OCI-LY7 (cell line): ENCODE measurements around the gene DPM1. TPM values are rescaled to one million over a fixed set of nuclear protein-coding genes. Genes with fewer than 3 reads are reported as not detected.

Experiments used
- BruUV-seq: library from RNA; stranded (reverse); fragments of 400-500 nt; replicated peaks from 2 replicates; lab custom pipeline; 2021; lab: Mats Ljungman, UMichigan
- CTCF ChIA-PET: fragments of 300-600 bp; sonication (Branson Sonifier 250); formaldehyde crosslinking; loops from one replicate; lab custom pipeline; 2022; ENCODE audit warnings: antibody characterized with exemption; ENCODE audit not compliant: unreplicated experiment; lab: Charles Lee
- POLR2A ChIA-PET: fragments of 300-600 bp; sonication (Branson Sonifier 250); formaldehyde crosslinking; loops from one replicate; lab custom pipeline; 2022; ENCODE audit warnings: antibody characterized with exemption; lab: Charles Lee
- DNase-seq: peaks from one replicate; pipeline ENCODE4 v3.0.0-alpha.2; 2015; ENCODE audit warnings: low spot score
- H2AFZ ChIP-seq: fragments of 200-600 bp; sonication (generic), shearing (Covaris generic); 2 replicates; pipeline ENCODE4 v1.6.1; 2014; ENCODE audit warnings: mild to moderate bottlenecking, antibody characterized with exemption, low read length, moderate library complexity
- H3K27ac ChIP-seq: fragments of 200-600 bp; sonication (generic); 2 replicates; pipeline ENCODE4 v1.5.1; 2014; ENCODE audit warnings: mixed run types, low read depth, mild to moderate bottlenecking, moderate library complexity, low read length, inconsistent platforms; ENCODE audit not compliant: poor library complexity, severe bottlenecking
- H3K36me3 ChIP-seq: fragments of 200-600 bp; sonication (generic); 2 replicates; pipeline ENCODE4 v1.6.1; 2014; ENCODE audit warnings: mild to moderate bottlenecking, antibody characterized with exemption, low read length, moderate library complexity, mixed read lengths; ENCODE audit not compliant: insufficient read depth
- H3K4me1 ChIP-seq: fragments of 200-600 bp; sonication (generic); 2 replicates; pipeline ENCODE4 v1.5.1; 2014; ENCODE audit warnings: mild to moderate bottlenecking, low read length; ENCODE audit not compliant: insufficient read depth, poor library complexity, severe bottlenecking
- H3K4me2 ChIP-seq: fragments of 200-600 bp; sonication (generic); 2 replicates; pipeline ENCODE4 v1.6.1; 2014; ENCODE audit warnings: mild to moderate bottlenecking, low read length
- H3K4me3 ChIP-seq: fragments of 200-600 bp; sonication (generic); 2 replicates; pipeline ENCODE4 v1.5.1; 2014; ENCODE audit warnings: mild to moderate bottlenecking, low read depth, low read length; ENCODE audit not compliant: poor library complexity, severe bottlenecking
- H3K79me2 ChIP-seq: fragments of 200-600 bp; sonication (generic); 2 replicates; pipeline ENCODE4 v1.6.1; 2016; ENCODE audit warnings: low read depth, mild to moderate bottlenecking, low read length, moderate library complexity, mixed read lengths; ENCODE audit not compliant: insufficient read depth
- H3K9me2 ChIP-seq: fragments of 200-600 bp; sonication (generic); 2 replicates; pipeline ENCODE4 v1.6.1; 2016; ENCODE audit warnings: mild to moderate bottlenecking, low read length, mixed read lengths; ENCODE audit not compliant: insufficient read depth
- H3K9me3 ChIP-seq: fragments of 200-600 bp; sonication (generic); 2 replicates; pipeline ENCODE4 v1.6.1; 2014; ENCODE audit warnings: mild to moderate bottlenecking, mixed run types, low read length, mixed read lengths
- H4K20me1 ChIP-seq: fragments of 200-600 bp; sonication (generic); 2 replicates; pipeline ENCODE4 v1.6.1; 2014; ENCODE audit warnings: mild to moderate bottlenecking, antibody characterized with exemption, low read length, moderate library complexity, mixed read lengths; ENCODE audit not compliant: insufficient read depth
- EZH2phosphoT487 ChIP-seq: fragments of 200-600 bp; sonication (generic); IDR thresholded peaks from 2 replicates; pipeline ENCODE4 v1.6.1; 2018; ENCODE audit warnings: low read depth, borderline replicate concordance, mild to moderate bottlenecking, mixed run types, antibody characterized with exemption, low read length, moderate library complexity, mixed read lengths
- intact Hi-C: fragments of 100-400 bp; cut with micrococcal nuclease; formaldehyde crosslinking; loops from one replicate; pipeline ENCODE4 v1.10.0; 2022; ENCODE audit not compliant: unreplicated experiment
- total RNA-seq, 2 experiments: library from RNA; depleted of rRNA in 1 of 2; stranded (reverse); fragments of >200 nt in 1 of 2; shearing (Covaris generic) in 1 of 2; gene quantifications; 2 replicates each; pipeline ENCODE4 v1.2.3, GENCODE V29; 2014 to 2022
- TF ChIP-seq, protein P1 (sequence below): fragments of 200-600 bp; sonication (generic); conservative IDR thresholded peaks from 2 replicates; pipeline ENCODE4 v1.5.1; 2014; ENCODE audit warnings: mild to moderate bottlenecking, antibody characterized with exemption, low read length, moderate library complexity, mixed read lengths

The DPM1 gene
- total RNA-seq, 2 experiments from 2014 or later: 60.2 to 71.2 TPM

DNA sequence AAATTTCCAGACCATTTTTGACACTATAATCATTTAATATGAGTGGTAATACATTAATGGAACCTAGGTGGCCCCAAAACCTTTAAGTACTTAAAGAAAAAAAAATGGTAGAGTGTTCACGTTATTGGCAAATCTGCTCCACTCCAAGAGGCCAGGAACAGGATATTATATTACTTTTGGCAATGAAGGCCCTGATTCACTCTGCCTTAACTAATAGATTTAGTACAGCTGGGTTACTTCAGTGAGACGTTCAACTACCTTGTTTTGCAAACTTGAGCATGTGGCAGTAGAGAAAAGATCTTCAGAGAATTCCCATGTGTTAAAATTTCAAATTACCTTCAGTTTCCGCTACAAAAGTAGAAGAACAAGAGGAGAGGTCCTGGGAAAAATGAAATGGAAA lies 39.9 kb downstream of the DPM1 start:
- peak overlapping the region; percentile 8 for H3K4me3 ChIP-seq
- no peak for TF ChIP-seq EZH2phosphoT487
- TF ChIP-seq, protein P1, sequence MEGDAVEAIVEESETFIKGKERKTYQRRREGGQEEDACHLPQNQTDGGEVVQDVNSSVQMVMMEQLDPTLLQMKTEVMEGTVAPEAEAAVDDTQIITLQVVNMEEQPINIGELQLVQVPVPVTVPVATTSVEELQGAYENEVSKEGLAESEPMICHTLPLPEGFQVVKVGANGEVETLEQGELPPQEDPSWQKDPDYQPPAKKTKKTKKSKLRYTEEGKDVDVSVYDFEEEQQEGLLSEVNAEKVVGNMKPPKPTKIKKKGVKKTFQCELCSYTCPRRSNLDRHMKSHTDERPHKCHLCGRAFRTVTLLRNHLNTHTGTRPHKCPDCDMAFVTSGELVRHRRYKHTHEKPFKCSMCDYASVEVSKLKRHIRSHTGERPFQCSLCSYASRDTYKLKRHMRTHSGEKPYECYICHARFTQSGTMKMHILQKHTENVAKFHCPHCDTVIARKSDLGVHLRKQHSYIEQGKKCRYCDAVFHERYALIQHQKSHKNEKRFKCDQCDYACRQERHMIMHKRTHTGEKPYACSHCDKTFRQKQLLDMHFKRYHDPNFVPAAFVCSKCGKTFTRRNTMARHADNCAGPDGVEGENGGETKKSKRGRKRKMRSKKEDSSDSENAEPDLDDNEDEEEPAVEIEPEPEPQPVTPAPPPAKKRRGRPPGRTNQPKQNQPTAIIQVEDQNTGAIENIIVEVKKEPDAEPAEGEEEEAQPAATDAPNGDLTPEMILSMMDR: no peak
- no peaks in the 10 kb centered on the region for H3K9me2 ChIP-seq
- peak overlapping the region; percentile 42 for H3K4me2 ChIP-seq
- H3K9me3 ChIP-seq: no peaks in the 10 kb centered on the region
- POLR2A ChIA-PET: no interaction called here
- peaks cover 96% of the 10 kb centered on the region for H3K4me1 ChIP-seq
- no peak for DNase-seq
- peaks cover 99% of the 10 kb centered on the region for H3K79me2 ChIP-seq
- BruUV-seq: TSS peak; percentile 2
- CTCF ChIA-PET: no interaction called here
- no peak overlapping the region for H2AFZ ChIP-seq
- peaks cover 88% of the 10 kb centered on the region for H4K20me1 ChIP-seq
- H3K36me3 ChIP-seq: peaks cover 96% of the 10 kb centered on the region
- intact Hi-C loops: no loop called here
- peak overlapping the region; percentile 31 for H3K27ac ChIP-seq

DNA sequence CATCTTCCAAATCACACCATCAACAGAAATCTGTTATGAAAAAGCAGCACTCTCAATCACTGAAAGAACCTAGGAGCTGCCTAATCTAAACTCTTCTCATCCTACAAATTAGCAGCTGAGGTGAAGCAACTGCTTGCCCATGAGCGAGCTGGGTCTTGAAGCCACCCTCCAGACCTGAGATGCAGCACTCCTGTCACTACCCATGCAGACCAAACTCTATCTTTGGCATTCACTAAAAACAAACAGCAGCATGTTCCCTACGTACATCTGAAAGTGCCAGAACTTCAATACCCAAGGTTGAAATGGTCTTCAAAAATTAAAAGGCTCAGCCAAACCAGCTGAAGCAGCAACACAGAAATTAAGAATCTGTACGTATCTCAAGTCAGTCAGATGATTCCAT lies 41.4 kb downstream of the DPM1 start:
- H3K9me2 ChIP-seq: no peaks in the 10 kb centered on the region
- no peak overlapping the region for H3K4me3 ChIP-seq
- POLR2A ChIA-PET: interaction anchor here (0.5 to 1.2 kb wide), 2 partner anchors 28 to 122 kb away, joined by 3 read pairs; partner anchors contain the start of gene BCAS4
- H3K36me3 ChIP-seq: peaks cover 95% of the 10 kb centered on the region
- peaks cover 99% of the 10 kb centered on the region for H3K79me2 ChIP-seq
- TF ChIP-seq EZH2phosphoT487: no peak
- TF ChIP-seq, protein P1: no peak
- no peaks in the 10 kb centered on the region for H3K9me3 ChIP-seq
- peak overlapping the region; percentile 32 for H3K27ac ChIP-seq
- no TSS peak for BruUV-seq
- no peak overlapping the region for H2AFZ ChIP-seq
- DNase-seq: no peak
- intact Hi-C loops: no loop called here
- H4K20me1 ChIP-seq: peaks cover 85% of the 10 kb centered on the region
- CTCF ChIA-PET: no interaction called here
- H3K4me1 ChIP-seq: peaks cover 88% of the 10 kb centered on the region
- H3K4me2 ChIP-seq: peak overlapping the region; percentile 42

DNA sequence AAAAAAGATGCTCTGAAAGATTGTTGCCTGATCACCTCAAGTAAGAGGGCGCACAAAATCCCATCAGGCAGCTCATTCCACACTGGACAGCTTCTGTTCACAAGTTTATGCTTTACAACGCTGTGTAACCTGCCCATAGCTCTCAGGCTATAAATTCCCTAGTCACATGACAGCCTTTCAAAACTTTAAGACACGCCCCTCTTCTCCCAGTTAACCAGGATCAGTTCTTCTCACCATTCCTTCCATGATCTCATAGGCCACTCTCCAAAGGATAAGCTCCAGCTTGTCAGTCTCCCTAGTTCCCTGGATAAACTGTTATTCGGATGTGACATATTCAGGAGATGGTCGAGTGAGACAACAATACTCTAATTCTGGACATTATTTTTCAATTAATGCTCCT lies 42.1 kb downstream of the DPM1 start:
- CTCF ChIA-PET: no interaction called here
- H3K9me2 ChIP-seq: no peaks in the 10 kb centered on the region
- H3K36me3 ChIP-seq: peaks cover 95% of the 10 kb centered on the region
- H3K4me3 ChIP-seq: no peak overlapping the region
- H3K79me2 ChIP-seq: peaks cover 99% of the 10 kb centered on the region
- peaks cover 85% of the 10 kb centered on the region for H4K20me1 ChIP-seq
- intact Hi-C loops: no loop called here
- no peak overlapping the region for H2AFZ ChIP-seq
- no TSS peak for BruUV-seq
- no peak for DNase-seq
- TF ChIP-seq, protein P1: no peak
- no peak for TF ChIP-seq EZH2phosphoT487
- no peaks in the 10 kb centered on the region for H3K9me3 ChIP-seq
- no peak overlapping the region for H3K27ac ChIP-seq
- peak overlapping the region; percentile 42 for H3K4me2 ChIP-seq
- POLR2A ChIA-PET: interaction anchor here (1.2 kb wide), 2 partner anchors 11 to 121 kb away, joined by 3 read pairs; partner anchors contain the start of gene BCAS4
- H3K4me1 ChIP-seq: peaks cover 86% of the 10 kb centered on the region
